Stimulated activated CD4-positive, alpha-beta T cell treated with anti-CD3 and anti-CD28 coated beads, Interleukin-2, amount 100 ng/mL, for 24 hours (primary cell): ENCODE data around the gene AKIRIN1.
"Not testable (repeated sequence)": the region's sequence is repeated elsewhere in the genome, so short reads cannot be mapped to it uniquely, and the experiment has no call there.

Experiments
- DNase-seq, 2 donors: peaks; one replicate each; pipeline ENCODE4 v3.0.0-alpha.2; 2020

The AKIRIN1 gene

GRCh38 chr1:38990738-38991637, at the start of gene AKIRIN1:
Gene AKIRIN1, plus strand, starts transcription at chr1:38991276. Its CDS starts 105 bp downstream, at chr1:38991381.
- peak; percentile 98 to 99 for DNase-seq

- DNase-seq, result no peak
Observed at GRCh38 chr1:38941527-38942019, 49.5 kb upstream of the AKIRIN1 start, which contains the start of gene RHBDL2. Gene RHBDL2, minus strand, starts transcription at chr1:38941830. Its CDS starts 22,618 bp downstream, at chr1:38919212.

DNA sequence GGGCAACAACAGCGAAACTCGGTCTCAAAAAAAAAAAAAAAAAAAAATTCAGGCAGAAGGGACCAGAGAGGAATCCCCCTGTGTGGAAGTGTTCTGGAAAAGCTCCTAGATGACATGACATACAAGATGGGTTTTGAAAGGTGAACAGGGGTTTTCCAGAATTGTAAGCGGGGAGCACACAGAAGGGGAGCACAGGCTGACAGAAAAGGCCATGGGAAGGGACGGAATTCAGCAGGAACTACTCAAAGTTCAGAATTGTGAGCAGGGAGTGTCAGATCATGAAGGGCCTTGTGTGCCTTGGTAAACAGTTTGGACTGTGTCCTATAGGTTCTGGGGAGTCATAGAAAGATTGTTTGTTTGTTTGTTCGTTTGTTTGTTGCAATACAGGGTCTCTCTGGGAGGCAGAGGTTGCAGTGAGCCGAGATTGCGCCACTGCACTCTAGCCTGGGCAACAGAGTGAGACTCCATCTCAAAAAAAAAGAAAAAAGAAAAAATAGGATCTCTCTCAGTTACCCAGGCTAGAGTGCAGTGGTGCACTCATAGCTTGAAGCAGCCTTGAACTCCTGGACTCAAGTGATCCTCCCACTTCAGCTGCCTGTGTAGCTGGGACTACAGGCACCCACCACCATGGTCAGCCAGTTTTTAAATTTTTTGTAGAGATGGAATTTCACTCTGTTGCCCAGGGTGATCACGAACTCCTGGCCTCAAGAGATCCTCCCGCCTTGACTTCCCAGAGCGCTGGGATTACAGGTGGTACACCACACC, 48.2 kb upstream of the AKIRIN1 start:
- no peak for DNase-seq

DNA sequence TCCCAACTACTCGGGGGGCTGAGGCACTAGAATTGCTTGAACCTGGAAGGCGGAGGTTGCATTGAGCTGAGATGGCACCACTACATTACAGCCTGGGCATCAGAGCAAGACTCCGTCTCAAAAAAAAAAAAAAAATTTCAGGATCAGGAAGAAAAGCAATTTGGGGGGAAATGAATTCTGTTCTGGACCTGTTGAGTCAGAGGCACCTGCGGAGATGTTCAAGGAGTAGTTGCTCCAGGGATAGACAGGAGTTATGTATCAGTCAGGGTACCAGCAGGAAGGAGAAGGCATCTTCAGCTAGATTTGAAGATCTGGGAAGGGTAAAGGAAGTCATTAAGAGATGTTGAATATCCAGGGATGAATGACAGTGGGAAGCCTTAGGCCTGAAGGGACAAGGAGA, 46.5 kb upstream of the AKIRIN1 start:
- no peak for DNase-seq

- DNase-seq, result no peak
Observed at GRCh38 chr1:38950553-38950952, 40.5 kb upstream of the AKIRIN1 start.

DNA sequence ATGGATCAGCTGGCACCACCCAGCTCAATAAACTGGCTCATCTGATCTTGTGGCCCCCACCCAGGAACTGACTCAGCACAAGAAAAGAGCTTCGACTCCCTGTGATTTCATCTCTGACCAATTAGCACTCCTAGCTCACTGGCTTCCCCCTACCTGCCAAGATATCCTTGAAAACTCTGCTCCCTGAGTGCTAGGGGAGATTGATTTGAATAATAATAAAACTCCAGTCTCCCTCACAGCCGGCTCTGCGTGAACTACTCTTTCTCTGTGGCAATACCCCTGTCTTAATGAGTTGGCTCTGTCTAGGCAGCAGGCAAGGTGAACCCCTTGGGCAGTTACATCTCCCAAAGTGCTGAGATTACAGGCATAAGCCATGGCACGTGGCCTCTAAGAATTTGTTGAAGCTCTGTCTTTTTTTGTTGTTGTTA, 37.6 kb upstream of the AKIRIN1 start:
- DNase-seq, result no peak

- no peak for DNase-seq
Observed at GRCh38 chr1:38958967-38959366, 32.1 kb upstream of the AKIRIN1 start.

DNA sequence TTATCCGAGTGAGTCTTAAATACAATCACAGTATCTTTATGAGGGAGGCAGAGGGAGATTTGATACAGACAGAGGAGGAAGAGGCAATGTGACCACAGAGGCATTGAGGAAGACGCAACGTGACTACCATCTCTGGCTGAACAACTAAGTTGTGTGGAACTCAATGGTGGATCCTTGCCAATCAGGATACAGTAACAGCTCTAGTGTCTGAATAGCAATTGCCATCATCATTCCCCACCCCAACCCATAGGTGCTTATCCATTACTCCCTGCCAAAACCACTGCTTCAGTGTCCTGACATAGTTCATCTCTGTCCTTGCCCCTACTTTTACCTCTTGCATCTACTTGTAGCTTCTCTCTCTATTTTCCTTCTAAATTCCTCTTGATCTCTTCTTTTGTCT, 29.0 kb upstream of the AKIRIN1 start:
- DNase-seq, result no peak

- DNase-seq, result no peak
Observed at GRCh38 chr1:38962560-38962959, 28.5 kb upstream of the AKIRIN1 start.

- DNase-seq, result no peak
Observed at GRCh38 chr1:38964140-38964548, 26.9 kb upstream of the AKIRIN1 start.

DNA sequence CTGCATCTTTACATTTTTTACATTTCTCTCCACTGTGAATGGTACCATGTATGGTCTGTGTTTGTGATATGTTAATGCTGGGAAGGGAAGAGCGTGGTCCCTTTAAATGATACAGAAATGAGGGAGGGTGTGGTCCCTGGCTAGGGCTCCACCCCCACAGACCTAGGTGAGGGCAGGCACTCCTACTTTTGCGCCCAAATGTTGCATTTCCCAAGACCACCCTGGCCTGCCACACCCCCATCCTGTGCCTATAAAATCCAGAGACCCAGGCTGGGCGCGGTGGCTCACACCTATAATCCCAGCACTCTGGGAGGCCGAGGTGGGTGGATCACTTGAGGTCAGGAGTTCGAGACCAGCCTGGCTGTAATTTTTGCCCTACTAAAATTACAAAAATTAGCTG, 17.9 kb upstream of the AKIRIN1 start:
- DNase-seq, result not testable (repeated sequence)

GRCh38 chr1:38973659-38974437, 17.2 kb upstream of the AKIRIN1 start:
- DNase-seq, result no peak

- peak; percentile 20 to 40 for DNase-seq
Observed at GRCh38 chr1:38977399-38978244, 13.5 kb upstream of the AKIRIN1 start.

GRCh38 chr1:38978245-38978542, 12.9 kb upstream of the AKIRIN1 start:
- peak in 1 of 2 donors; percentile 30 for DNase-seq

- DNase-seq, result not testable (repeated sequence)
Observed at GRCh38 chr1:38979380-38979779, 11.7 kb upstream of the AKIRIN1 start.

DNA sequence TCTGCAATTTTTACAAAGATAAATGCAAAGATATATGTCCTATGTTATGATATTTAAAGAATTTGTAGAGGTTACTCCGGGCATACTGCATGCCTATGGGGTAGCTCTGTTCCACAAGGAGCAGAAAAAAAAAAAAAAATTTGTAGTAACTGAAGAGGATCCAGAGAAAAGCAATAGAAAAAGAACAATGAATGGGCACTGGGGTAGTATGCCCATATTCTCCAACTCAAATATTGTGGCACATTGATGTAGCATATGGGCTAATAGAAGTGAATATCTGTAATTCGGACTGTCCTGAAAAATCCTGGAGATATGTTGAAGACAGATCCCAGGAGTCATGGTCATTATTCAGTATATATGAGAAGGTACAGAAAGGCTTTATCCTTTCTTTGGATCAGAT, 1.1 kb upstream of the AKIRIN1 start:
- DNase-seq, result no peak

- no peak for DNase-seq
Observed at GRCh38 chr1:38990386-38990737, 714 bp upstream of the AKIRIN1 start.

DNA sequence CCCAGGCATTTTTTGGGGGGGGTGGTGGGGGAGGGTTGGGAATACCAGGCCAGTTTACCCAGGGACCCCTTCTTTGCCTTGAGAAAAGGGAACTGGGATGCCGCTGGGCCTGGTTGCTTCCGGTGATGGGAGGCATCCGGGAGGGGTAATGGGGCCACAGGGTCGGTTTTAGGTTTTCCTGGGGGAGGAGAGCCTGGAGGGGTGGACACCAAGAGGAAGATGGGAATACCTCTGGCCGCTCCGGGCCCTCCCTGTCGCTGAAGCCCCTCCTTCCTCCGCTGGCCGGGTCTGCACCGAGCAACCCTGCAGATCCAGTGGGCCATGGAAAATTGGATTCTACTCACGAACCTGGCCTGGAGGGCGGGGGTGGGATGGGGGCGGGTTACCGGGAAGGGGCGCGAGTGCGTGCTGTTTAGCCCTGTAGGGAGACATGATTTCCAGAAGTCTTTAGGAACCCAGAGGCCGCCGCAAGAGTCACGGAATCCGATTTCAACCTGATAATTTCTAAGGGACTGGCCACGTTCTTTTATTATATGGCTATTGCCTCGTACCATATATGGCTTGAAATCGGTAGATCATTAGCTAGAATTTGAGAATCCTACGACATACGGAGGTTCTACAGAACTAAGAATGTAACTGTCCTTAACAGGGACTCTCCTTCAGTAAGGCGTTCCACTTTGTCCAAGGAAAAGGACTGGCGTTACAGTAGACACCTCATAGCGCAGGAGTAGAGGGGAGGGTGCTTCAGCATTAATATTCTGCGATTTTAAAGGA, 749 bp downstream of the AKIRIN1 start:
- DNase-seq, result peak; percentile 12 to 22

- no peak for DNase-seq
Observed at GRCh38 chr1:38992412-38993111, 1.5 kb downstream of the AKIRIN1 start.

GRCh38 chr1:38994196-38994595, 3.1 kb downstream of the AKIRIN1 start:
- DNase-seq, result no peak
